HL-60/S4 treated with phorbol 12-myristate 13-acetate at 8.2 ng/mL for 4 days and 3 days (cell line): ENCODE data around the gene FGF14.

Experiments used
- in situ Hi-C: fragments of 300-500 bp; cut with MboI; formaldehyde crosslinking; loops from 2 replicates; pipeline ENCODE4 v1.15.0; 2022; ENCODE audit warnings: low sequenced_read_pairs

The FGF14 gene

DNA sequence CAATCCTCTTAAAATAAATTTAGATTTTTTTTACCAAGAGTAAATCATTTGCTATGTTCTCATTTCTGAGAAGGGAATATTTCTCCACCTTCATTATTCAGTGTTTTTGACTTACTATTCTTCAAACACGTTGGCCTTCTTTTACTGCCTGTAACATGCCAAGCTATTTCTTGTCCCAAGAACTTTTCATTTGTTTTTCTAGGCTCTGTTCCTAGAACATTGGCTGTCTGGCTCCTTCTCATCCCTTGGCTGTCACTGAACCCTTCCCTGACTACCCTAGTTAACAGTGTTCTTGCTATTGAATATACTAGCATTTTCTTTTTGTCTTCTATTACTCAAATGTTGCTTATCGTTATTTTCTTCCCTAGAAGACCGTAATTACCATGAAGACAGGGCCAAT lies 701.2 kb downstream of the FGF14 start:
- in situ Hi-C loops: no loop called here

DNA sequence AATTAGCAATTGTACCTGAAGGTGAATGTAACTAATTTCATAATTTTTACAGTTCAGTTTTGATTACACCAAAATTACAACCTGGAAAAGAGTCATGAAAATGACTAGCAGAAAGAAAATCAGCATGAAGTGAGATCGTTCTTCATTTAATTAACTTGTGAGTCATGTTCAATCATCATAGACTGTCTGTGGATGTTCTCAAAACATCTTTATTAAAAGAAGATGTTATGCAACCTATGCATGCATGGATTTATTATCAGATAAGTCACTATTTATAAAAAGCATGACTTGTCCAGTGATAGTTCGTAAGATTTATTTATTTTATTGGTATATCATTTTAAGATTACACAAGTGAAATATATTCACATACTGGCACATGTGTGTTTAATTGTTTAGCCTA lies 703.4 kb downstream of the FGF14 start:
- in situ Hi-C loops: no loop called here

DNA sequence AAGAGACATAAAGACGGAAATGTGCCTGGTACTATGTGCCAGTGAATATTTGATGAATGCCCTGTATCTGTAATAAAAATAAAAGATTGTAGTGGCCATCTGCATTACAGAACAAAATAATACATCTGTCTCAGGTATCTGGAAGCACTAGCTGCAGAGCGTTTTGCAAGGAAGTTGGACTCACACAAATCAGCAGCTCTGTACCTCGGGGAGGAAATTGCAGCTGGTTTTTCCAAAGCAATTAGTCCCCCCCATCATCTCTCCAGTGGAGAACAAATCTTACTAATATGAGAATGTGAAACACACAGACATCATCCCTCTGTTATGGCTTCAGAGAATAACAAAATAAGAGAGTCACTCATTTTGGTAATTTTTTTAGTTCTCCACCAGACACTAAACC lies 704.1 kb downstream of the FGF14 start:
- in situ Hi-C loops: no loop called here

DNA sequence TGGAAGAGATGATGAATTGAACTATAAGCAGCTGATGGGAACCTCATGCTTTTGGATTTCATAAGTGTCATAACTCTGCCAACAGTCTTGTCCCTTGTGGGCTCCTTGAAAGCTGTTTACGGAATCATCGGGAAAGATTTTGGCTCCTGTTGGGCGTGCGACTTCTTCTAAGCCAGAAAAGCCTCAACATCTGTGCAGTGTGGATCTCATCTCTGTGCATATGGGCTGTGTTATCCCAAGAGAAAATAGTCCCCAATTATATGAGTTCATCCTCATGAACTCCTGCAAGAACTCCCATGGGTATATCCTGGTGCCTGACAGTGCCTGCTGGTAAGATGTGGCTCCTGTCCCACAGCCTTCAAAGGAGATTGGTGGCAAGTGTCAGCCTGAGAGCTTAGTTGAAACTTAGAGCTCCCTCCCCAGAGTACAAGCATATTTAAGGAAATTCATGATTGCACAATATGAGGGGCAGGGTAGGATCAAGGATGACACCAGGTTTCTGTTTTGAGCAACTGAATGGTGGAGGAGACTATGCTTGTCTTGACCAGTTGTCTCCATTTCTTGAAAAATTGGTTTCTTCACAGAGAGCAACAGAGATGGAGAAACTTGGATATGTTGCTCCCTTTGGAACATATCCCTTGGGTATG lies 705.9 kb downstream of the FGF14 start:
- in situ Hi-C loops: no loop called here

DNA sequence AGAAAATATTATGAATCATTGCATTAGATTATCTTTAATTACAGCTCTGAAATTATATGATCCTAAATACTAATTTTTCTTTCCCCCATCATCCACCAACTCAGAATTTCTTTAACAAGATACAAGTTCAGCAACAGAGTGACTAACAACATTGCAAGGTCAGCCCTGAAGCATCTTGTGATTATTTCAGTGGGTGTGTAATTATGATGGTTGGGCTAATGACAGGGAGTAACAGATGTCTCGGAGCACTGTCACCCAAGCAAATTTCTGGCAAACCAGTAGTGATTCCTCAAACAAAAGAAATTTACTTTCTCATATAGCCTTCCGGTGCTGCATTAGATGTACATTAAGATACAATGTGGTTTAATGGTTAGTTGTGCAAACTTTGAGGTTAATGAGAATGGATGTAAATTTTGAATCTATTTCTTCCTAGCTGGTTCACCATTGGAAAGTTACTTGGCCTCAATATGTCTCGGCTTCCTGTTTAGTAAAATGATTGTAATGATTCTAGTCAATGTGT lies 710.4 kb downstream of the FGF14 start:
- in situ Hi-C loops: no loop called here

DNA sequence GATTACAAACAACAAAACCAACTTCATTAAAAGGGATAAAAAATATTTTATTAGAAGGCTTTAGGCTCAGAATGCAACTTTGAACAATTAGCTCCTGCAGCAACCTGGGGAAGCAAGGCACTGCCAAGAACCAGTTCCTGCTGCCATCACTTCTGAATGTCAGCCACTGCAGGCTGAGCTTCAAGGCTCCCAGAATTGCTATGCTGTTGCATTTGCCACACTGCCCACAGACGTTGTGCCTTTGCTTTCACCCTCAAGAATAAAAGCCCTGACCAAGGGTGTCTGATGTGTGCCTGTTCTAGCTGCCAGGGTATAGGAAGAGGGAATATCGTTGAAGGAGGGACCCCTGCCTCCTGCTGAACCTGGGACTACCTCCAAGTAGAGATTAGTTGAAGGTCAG lies 711.0 kb downstream of the FGF14 start:
- in situ Hi-C loops: no loop called here

DNA sequence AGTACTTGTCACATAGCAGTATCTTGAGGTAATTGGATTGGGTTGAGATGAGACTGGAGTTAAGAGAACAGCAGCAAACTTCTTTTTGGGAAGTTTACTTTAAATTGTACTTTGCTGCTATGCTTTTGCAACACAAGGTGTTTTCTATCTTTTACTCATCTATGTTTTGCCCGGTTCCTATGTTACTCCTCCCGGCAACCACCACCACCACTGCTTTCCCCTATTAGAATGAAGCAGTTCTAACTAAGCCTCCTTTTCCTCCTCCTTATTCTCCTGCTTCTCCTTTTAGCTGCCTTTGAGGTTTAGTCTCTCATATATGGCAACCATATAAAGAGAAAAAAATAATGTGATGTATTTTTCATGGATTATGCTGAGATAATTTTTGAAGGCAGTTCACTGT lies 715.8 kb downstream of the FGF14 start:
- in situ Hi-C loops: no loop called here

DNA sequence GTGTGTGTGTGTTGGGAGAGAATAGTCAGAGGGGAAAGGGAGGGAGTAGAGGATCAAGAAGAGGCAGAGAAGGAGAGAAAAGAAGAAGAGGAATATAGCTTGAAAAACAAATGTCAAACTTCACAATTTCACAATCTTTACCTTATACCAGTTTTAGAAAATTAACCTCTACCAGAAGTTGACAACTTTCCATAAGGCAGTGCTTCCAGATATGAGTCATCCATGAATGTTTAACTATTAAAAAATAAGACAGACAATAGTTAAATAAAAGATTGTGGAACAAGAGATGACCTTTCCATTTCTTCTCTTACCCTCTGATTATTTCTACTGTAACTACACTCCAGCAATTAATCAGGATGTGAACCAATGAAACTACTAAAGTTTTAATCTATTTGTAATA lies 720.0 kb downstream of the FGF14 start:
- in situ Hi-C loops: no loop called here

DNA sequence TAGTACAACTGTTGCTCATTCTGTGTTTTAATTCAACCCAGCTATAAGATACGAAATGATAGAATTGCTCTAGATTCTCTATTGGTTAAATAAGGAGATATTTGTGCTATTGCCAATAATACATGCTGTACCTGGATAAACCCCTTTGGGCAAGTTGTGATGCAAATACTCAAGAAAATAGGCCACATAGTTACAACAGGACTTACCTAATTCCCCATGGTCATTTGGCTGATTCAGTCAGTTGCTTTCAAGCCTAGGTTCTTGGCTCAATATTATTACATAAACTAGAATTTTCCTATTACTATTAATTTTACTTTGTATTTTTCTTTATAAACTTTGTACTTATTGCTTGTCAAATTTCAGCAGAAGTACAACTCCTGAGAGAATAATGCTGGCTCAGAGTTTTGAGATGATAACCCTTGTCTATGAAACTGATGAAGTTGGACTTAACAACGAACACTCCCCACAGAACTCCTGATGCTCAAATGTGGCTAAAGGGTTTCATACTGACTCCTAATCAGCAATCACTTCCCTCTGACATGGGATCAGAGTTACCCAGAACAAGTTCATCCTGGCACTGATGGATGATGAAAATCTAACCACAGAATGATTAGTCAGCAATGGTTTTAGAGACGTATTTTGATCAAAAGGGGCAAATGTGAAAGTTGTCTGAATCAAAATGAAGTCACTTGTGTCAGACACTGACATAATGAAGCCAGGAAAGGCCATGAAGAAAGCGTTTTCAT lies 728.3 kb downstream of the FGF14 start:
- in situ Hi-C loops: no loop called here

DNA sequence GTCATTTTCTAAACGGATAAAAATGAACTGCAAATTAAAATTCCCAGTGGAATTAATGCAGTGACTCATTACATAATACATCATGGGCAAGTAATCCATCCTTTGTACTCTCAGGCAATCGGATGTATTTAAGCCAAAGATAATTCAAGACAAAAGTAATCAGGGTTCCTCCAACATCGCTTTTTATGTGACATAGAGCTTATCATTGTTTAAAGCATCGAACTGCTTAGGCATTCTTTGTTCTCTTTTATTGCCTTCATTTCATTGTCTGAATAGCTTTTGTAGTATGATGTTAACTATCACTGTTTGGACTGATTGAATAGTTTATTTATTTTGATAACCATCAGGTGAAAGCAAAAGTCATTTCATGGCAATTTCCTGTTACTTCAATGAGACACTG lies 740.0 kb downstream of the FGF14 start:
- in situ Hi-C loops: no loop called here
